HG02852 (cell line): ENCODE results near the gene PRSS22.

ENCODE experiments used
- ATAC-seq: cut with Tn5 transposase; IDR thresholded peaks from one replicate; pipeline ENCODE4 v1.9.1; 2021; ENCODE audit warnings: mild to moderate bottlenecking, moderate library complexity; ENCODE audit not compliant: unreplicated experiment

The PRSS22 gene

GRCh38 chr16:2852731-2853507, 5.1 kb downstream of the PRSS22 start:
- no peak for ATAC-seq

- no peak for ATAC-seq
These were observed 5.8 kb downstream of the PRSS22 start for GRCh38 chr16:2852003-2852730.

GRCh38 chr16:2848933-2849725, 8.8 kb downstream of the PRSS22 start:
- no peak for ATAC-seq

GRCh38 chr16:2846511-2847310, 11.3 kb downstream of the PRSS22 start:
- no peak for ATAC-seq

- no peak for ATAC-seq
These were observed 12.9 kb downstream of the PRSS22 start for GRCh38 chr16:2845116-2845515.

- no peak for ATAC-seq
These were observed 14.4 kb downstream of the PRSS22 start for GRCh38 chr16:2843526-2843925.

GRCh38 chr16:2842340-2843000, 15.5 kb downstream of the PRSS22 start:
- ATAC-seq = no peak

- no peak for ATAC-seq
These were observed 16.2 kb downstream of the PRSS22 start for GRCh38 chr16:2841606-2842339.

- ATAC-seq = no peak
These were observed 17.1 kb downstream of the PRSS22 start for GRCh38 chr16:2840914-2841313.

GRCh38 chr16:2839650-2840450, 18.1 kb downstream of the PRSS22 start:
- no peak for ATAC-seq

- ATAC-seq = no peak
These were observed 19.0 kb downstream of the PRSS22 start for GRCh38 chr16:2838928-2839327.

- no peak for ATAC-seq
These were observed 21.1 kb downstream of the PRSS22 start for GRCh38 chr16:2836646-2837508.

- ATAC-seq = no peak
These were observed 22.1 kb downstream of the PRSS22 start for GRCh38 chr16:2835638-2836493.

GRCh38 chr16:2834968-2835367, 23.0 kb downstream of the PRSS22 start:
- no peak for ATAC-seq

GRCh38 chr16:2833776-2834175, 24.2 kb downstream of the PRSS22 start:
- ATAC-seq = no peak

- ATAC-seq = no peak
These were observed 26.8 kb downstream of the PRSS22 start for GRCh38 chr16:2831203-2831602.

GRCh38 chr16:2830355-2830695, 27.6 kb downstream of the PRSS22 start:
- no peak for ATAC-seq
